CD4-positive, alpha-beta T cell treated with Interleukin-6 at 100 ng/mL for 8 hours (primary cell): ENCODE data around the gene TACR2.

Experiments
- DNase-seq: peaks from one replicate; pipeline ENCODE4 v3.0.0-alpha.2; 2020; ENCODE audit warnings: mixed read lengths, low spot score

TACR2 gene

GRCh38 chr10:69374242-69374641 lies 42.5 kb downstream of the TACR2 start:
- no peak for DNase-seq

DNA sequence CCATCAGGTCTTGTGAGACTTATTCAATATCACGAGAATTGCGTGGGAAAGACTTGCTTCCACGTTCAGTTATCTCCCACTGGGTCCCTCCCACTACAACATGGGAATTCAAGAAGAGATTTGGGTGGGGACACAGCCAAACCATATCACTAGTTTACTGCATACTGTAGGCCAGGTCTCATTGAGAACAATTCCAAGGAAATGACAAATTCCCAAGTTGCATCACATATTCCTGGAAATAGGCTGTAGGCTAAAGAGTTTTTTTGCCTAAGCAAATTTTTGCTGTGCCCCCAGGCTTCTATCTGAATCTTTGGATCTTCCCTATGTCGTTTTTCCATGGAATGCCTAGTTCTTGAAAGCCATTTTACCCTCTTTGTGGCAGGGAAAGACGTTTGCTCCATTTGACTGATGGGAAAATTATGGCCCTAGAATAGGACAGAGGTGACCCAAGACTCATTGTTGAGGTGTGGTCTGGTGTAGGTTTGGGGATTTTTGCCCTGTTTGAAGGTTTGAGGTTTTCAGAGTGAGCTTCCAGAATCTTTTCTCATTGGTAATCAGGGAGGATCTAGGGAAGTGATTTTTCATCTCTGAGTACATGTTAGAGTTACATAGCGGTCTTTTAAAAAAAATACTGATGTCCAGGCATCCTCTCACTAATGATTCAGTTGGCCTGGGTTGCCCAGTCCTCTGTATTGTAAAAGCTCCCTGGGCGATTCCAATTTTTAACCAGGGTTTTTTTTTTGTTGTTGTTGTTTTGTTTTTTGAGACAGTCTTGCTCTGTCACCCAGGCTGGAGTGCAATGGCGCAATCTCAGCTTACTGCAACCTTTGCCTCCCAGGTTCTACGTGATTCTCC lies 44.4 kb downstream of the TACR2 start:
- no peak for DNase-seq

DNA sequence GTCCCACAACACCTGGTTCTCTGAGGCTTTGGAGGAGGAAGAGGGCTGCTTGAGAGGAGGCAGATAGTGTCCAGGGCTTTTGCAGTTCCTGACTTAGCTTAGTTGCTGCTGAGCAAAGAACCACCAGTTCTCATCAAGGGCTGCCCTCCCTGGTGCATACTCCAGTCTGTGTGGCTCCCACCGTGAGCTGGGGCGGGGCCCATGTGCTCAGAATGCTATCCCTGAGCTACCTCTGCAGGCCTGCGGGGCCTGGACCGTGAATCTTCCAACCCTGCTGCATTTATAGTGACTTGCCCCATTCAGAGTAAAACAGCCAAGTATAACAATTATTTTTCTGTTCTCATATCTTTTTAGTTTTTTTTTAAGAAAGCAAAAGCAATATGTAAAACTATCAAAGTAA lies 49.2 kb downstream of the TACR2 start:
- no peak for DNase-seq

GRCh38 chr10:69366738-69367137 lies 50.0 kb downstream of the TACR2 start:
- DNase-seq, result no peak

DNA sequence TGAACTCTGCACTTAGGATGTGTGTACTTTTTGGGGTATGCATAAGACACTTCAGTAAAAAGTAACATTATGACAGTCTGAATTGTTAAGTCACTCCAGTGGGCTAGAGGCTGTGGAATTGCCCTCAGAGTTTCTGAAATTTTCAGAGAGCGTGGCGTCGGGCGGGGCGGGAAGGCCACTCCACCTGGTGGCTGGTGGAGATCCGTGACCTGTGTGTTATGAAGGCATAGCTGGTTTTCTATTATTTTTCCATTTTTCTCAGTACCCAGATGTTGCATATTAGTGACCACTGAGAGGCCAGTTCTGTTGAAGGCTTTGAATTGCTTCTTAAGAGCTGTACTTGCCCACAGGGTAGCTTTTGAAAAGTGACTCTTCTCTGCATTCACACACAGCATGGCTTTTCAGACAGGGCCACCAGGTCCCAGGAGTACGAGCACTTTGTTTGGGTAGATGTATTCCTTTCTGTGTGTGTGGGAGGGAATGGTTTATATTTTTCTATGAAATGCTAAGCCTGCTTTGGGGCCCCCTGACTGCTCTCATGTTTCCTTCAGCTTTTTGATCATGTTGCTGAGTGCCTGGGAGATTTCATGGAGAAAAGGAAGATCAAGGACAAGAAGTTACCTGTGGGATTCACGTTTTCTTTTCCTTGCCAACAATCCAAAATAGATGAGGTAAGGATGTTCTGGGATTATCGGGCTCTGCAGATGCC lies 52.3 kb downstream of the TACR2 start:
- DNase-seq, result no peak

DNA sequence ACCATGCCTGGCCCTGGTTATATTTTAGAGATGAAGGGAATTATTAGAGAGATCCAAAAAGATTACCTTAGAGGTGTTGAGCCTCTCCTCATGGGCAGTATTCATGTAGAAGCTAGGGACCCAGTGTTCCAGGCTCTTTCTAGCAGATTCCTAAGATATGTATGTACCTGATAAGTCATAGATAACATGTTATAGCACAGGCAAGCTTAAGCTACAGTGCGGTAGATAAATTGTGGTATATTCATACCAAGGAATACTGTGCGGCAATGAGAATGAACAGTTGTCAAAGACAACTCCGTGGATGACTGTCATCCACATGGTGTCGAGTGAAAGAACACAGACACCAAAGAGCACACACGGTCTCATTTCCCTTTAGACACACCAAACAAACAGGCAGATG lies 53.1 kb downstream of the TACR2 start:
- DNase-seq, result no peak

GRCh38 chr10:69362471-69362954 lies 54.2 kb downstream of the TACR2 start:
- peak; percentile 19 for DNase-seq

GRCh38 chr10:69361303-69361614 lies 55.5 kb downstream of the TACR2 start:
- no peak for DNase-seq

- no peak for DNase-seq
These were observed 56.0 kb downstream of the TACR2 start for GRCh38 chr10:69360485-69361302.

- DNase-seq, result peak; percentile 63
These were observed 57.1 kb downstream of the TACR2 start for GRCh38 chr10:69359594-69359993.

- no peak for DNase-seq
These were observed 57.6 kb downstream of the TACR2 start for GRCh38 chr10:69359148-69359547.

- no peak for DNase-seq
These were observed 58.4 kb downstream of the TACR2 start for GRCh38 chr10:69358148-69358795.

DNA sequence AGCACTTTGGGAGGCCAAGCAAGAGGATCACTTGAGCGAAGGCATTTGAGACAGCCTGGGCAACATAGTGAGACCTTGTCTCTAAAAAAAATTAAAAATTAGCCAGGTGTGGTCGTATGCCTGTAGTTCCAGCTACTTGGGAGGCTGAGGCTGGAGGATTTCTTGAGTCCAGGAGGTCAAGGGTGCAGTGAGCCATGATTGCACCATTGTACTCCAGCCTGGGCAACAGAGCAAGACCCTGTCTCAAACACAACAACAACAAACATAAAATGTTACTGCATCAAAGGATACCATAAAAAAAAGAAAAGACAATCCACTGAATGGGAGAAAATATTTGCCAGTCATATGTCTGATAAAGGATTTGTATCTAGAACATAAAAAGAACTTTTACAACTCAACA lies 60.5 kb downstream of the TACR2 start:
- no peak for DNase-seq

- DNase-seq, result no peak
These were observed 62.6 kb downstream of the TACR2 start for GRCh38 chr10:69353977-69354635.
